NB4 (cell line): ENCODE results near the gene APOBEC3B.

Source experiments
- DNase-seq: peaks from one replicate; pipeline ENCODE4 v3.0.0; 2010; ENCODE audit warnings: low read depth
- H3K4me3 ChIP-seq: one replicate; pipeline ENCODE4 v1.5.1; 2011; ENCODE audit warnings: mild to moderate bottlenecking, low read depth, low read length, moderate library complexity
- CTCF ChIP-seq: IDR thresholded peaks from one replicate; pipeline ENCODE4 v1.5.1; 2012; ENCODE audit warnings: low read depth, low read length
- MAX ChIP-seq: IDR thresholded peaks from 2 replicates; pipeline ENCODE4 v1.6.1; 2011; ENCODE audit warnings: low read depth, low read length
- MYC ChIP-seq: IDR thresholded peaks from 2 replicates; pipeline ENCODE4 v1.6.1; 2011; ENCODE audit warnings: low read depth, low read length
- POLR2A ChIP-seq: IDR thresholded peaks from 2 replicates; pipeline ENCODE4 v1.6.1; 2011; ENCODE audit warnings: mild to moderate bottlenecking; ENCODE audit not compliant: insufficient read length; ENCODE audit errors: extremely low read depth

Gene APOBEC3B

GRCh38 chr22:38964306-38964705 lies 17.8 kb upstream of the APOBEC3B start:
- no peak overlapping the region for H3K4me3 ChIP-seq
- TF ChIP-seq CTCF (no peak), MAX (no peak), POLR2A (no peak), MYC (no peak)
- DNase-seq: no peak

GRCh38 chr22:38964989-38965388 lies 17.2 kb upstream of the APOBEC3B start:
- H3K4me3 ChIP-seq: no peak overlapping the region
- no peak for TF ChIP-seq MAX
- TF ChIP-seq POLR2A: no peak
- TF ChIP-seq CTCF: no peak
- TF ChIP-seq MYC: no peak
- DNase-seq: no peak

- no peak overlapping the region for H3K4me3 ChIP-seq
- TF ChIP-seq CTCF (no peak), POLR2A (no peak), MYC (no peak), MAX (no peak)
- no peak for DNase-seq
Measured at GRCh38 chr22:38965614-38966379, 16.4 kb upstream of the APOBEC3B start.

GRCh38 chr22:38966380-38966702 lies 15.8 kb upstream of the APOBEC3B start:
- no peak overlapping the region for H3K4me3 ChIP-seq
- no peak for TF ChIP-seq POLR2A
- TF ChIP-seq MYC: no peak
- TF ChIP-seq MAX: no peak
- TF ChIP-seq CTCF: no peak
- DNase-seq: no peak

GRCh38 chr22:38966942-38967341 lies 15.2 kb upstream of the APOBEC3B start:
- DNase-seq: no peak
- no peak overlapping the region for H3K4me3 ChIP-seq
- TF ChIP-seq POLR2A (no peak), CTCF (no peak), MYC (no peak), MAX (no peak)
